HepG2 (cell line): Measurements from ENCODE around the gene HS6ST1. TPM values are rescaled to one million over a fixed set of nuclear protein-coding genes. Genes with fewer than 3 reads are reported as not detected.

ENCODE experiments used
- ATAC-seq: fragments of 200-7000 bp; cut with Tn5 transposase; 3 replicates; pipeline ENCODE4 v1.9.1; 2020; ENCODE audit warnings: mild to moderate bottlenecking, moderate library complexity
- BruUV-seq: library from RNA; stranded (reverse); fragments of 400-500 nt; replicated peaks from 2 replicates; lab custom pipeline; 2021; lab: Mats Ljungman, UMichigan
- CTCF ChIA-PET: fragments of 300-600 bp; formaldehyde crosslinking; extraction: SDS; loops from one replicate; lab custom pipeline; 2021; ENCODE audit warnings: low total read pairs, inconsistent platforms, low intra/inter-chr PET ratio; lab: Yijun Ruan, JAX
- POLR2A ChIA-PET: fragments of 350-600 bp; sonication (Branson Sonifier 250); formaldehyde crosslinking; loops from one replicate; lab custom pipeline; 2020; ENCODE audit warnings: antibody characterized with exemption, inconsistent platforms; lab: Yijun Ruan, JAX
- DNase-seq: peaks from one replicate; pipeline ENCODE4 v3.0.0-alpha.2; 2015; ENCODE audit warnings: low spot score
- FAIRE-seq: peaks from 3 replicates; lab custom pipeline; 2011; peaks lifted over from hg19 to GRCh38; lab: Jason Lieb, UNC
- H2AFZ ChIP-seq: one replicate; pipeline ENCODE4 v1.6.1; 2011; ENCODE audit warnings: low read length, inconsistent platforms
- H3K27ac ChIP-seq: fragments of 300-600 bp; 3 replicates; pipeline ENCODE4 v1.8.0; 2011; ENCODE audit warnings: mixed run types, mild to moderate bottlenecking, mixed read lengths, low read length, inconsistent platforms; ENCODE audit not compliant: insufficient read depth; ENCODE audit errors: extremely low read length
- H3K27me3 ChIP-seq, 2 experiments: fragments of 200-600 bp in 1 of 2; 2 replicates in 1 of 2; 3 replicates in 1 of 2; pipeline versions ENCODE4 v1.6.0 to v1.8.0; 2011; ENCODE audit warnings: low read length in 2 of 2, mild to moderate bottlenecking in 2 of 2, moderate library complexity in 2 of 2, inconsistent platforms in 1 of 2; ENCODE audit not compliant: insufficient read depth in 2 of 2, control insufficient read depth in 1 of 2
- H3K36me3 ChIP-seq, 2 experiments: fragments of 200-600 bp in 1 of 2; replicated peaks in 1 of 2; 2 replicates in 1 of 2; 3 replicates in 1 of 2; pipeline versions ENCODE4 v1.5.1 to v1.8.0; 2011; ENCODE audit warnings: low read length in 2 of 2, inconsistent platforms in 1 of 2; ENCODE audit not compliant: insufficient read depth in 2 of 2, control insufficient read depth in 1 of 2
- H3K4me1 ChIP-seq: 2 replicates; pipeline ENCODE4 v1.5.1; 2012; ENCODE audit warnings: low read length, inconsistent platforms; ENCODE audit not compliant: insufficient read depth
- H3K4me2 ChIP-seq: 2 replicates; pipeline ENCODE4 v1.6.0; 2011; ENCODE audit warnings: low read depth, low read length, inconsistent platforms
- H3K4me3 ChIP-seq, 3 experiments: fragments of 200-600 bp in 1 of 3; sonication (generic), shearing (Covaris generic) in 1 of 3; replicated peaks in 1 of 3; 2 replicates each; pipeline ENCODE4 v1.5.1; 2011 to 2016; ENCODE audit warnings: low read length in 3 of 3, inconsistent platforms in 2 of 3, low read depth in 2 of 3, mild to moderate bottlenecking in 2 of 3, control low read depth in 1 of 3, mixed read lengths in 1 of 3; ENCODE audit not compliant: insufficient read depth in 1 of 3
- H3K79me2 ChIP-seq: one replicate; pipeline ENCODE4 v1.6.1; 2011; ENCODE audit warnings: low read length, inconsistent platforms; ENCODE audit not compliant: insufficient read depth
- H3K9ac ChIP-seq: 2 replicates; pipeline ENCODE4 v1.6.0; 2011; ENCODE audit warnings: mild to moderate bottlenecking, low read depth, low read length, inconsistent platforms; ENCODE audit not compliant: insufficient read depth
- H3K9me3 ChIP-seq: 2 replicates; pipeline ENCODE4 v1.5.1; 2012; ENCODE audit warnings: mild to moderate bottlenecking, low read length
- H4K20me1 ChIP-seq: 2 replicates; pipeline ENCODE4 v1.6.0; 2011; ENCODE audit warnings: inconsistent platforms, mild to moderate bottlenecking, low read length, moderate library complexity; ENCODE audit not compliant: insufficient read depth
- CC2D1A ChIP-seq: sonication (generic); formaldehyde crosslinking; IDR thresholded peaks from 2 replicates; pipeline ENCODE4 v1.8.1; 2023; ENCODE audit warnings: mild to moderate bottlenecking, missing genetic modification reagents
- DNMT1 ChIP-seq: sonication (generic); formaldehyde crosslinking; IDR thresholded peaks from 2 replicates; pipeline ENCODE4 v1.5.1; 2020; ENCODE audit warnings: mild to moderate bottlenecking, missing genetic modification reagents
- HHEX ChIP-seq: IDR thresholded peaks from 2 replicates; pipeline ENCODE4 v1.6.1; 2016; ENCODE audit warnings: control low read depth
- HINFP ChIP-seq: sonication (generic); formaldehyde crosslinking; IDR thresholded peaks from 2 replicates; pipeline ENCODE4 v1.4.0; 2020; ENCODE audit warnings: low read depth, mild to moderate bottlenecking, missing genetic modification reagents
- IRF9 ChIP-seq: sonication (generic); formaldehyde crosslinking; IDR thresholded peaks from 2 replicates; pipeline ENCODE4 v1.8.0; 2022; ENCODE audit warnings: missing genetic modification reagents, mild to moderate bottlenecking, borderline replicate concordance
- ZNF280B ChIP-seq: sonication (generic); formaldehyde crosslinking; IDR thresholded peaks from 2 replicates; pipeline ENCODE4 v1.5.0; 2020; ENCODE audit warnings: missing genetic modification reagents, mild to moderate bottlenecking, borderline replicate concordance
- ZNF687 ChIP-seq: sonication (generic); formaldehyde crosslinking; IDR thresholded peaks from 2 replicates; pipeline ENCODE4 v1.5.1; 2020; ENCODE audit warnings: mild to moderate bottlenecking, missing genetic modification reagents, moderate library complexity
- ZNF746 ChIP-seq: sonication (generic); formaldehyde crosslinking; IDR thresholded peaks from 2 replicates; pipeline ENCODE4 v1.8.0; 2022; ENCODE audit warnings: mild to moderate bottlenecking, missing genetic modification reagents
- WGBS: methylation state at CpG from one replicate; pipeline ENCODE4 v1.1.6; 2017; ENCODE audit warnings: low lambda C conversion rate; 5-methylcytosine and 5-hydroxymethylcytosine counted together
- in situ Hi-C: cut with HindIII; loops from 2 replicates; pipeline ENCODE4 v1.10.0; 2017; ENCODE audit warnings: low pct_unique_long_range_greater_than_20kb; ENCODE audit not compliant: extremely low pct_ligation_motif_present
- intact Hi-C: fragments of 100-400 bp; cut with micrococcal nuclease; formaldehyde crosslinking; loops from one replicate; pipeline ENCODE4 v1.10.0; 2022; ENCODE audit not compliant: unreplicated experiment
- polyA plus RNA-seq, 8 experiments: library from polyadenylated mRNA; depleted of rRNA in 3 of 8; stranded (reverse) in 7 of 8; unstranded in 1 of 8; fragments of >200 nt; fragmentation: Illumina TruSeq in 4 of 8; extraction: Trizol in 4 of 8; gene quantifications; 2 replicates each; pipeline versions ENCODE4 v1.2.1 to v1.2.3, GENCODE V29; 2011 to 2016; ENCODE audit warnings: low read depth in 4 of 8, missing spikeins in 1 of 8, mixed read lengths in 1 of 8; ENCODE audit not compliant: insufficient read depth in 1 of 8
- total RNA-seq, 5 experiments: library from RNA; depleted of rRNA; stranded (reverse); fragments of >200 nt; fragmentation: Illumina TruSeq; extraction: Trizol; gene quantifications; 2 replicates each; pipeline ENCODE4 v1.2.3, GENCODE V29; 2016; ENCODE audit warnings: low read depth in 1 of 5

Gene HS6ST1
- total and polyA plus RNA-seq, 2 of the 13 experiments (the other 11 are each of a cell fraction or from before 2014, with no cell fraction given), result 34.5 to 84.6 TPM

GRCh38 chr2:128281852-128282245, 36.8 kb downstream of the HS6ST1 start:
- no peak for DNase-seq
- Histone ChIP-seq H4K20me1 (peaks cover 61% of the 10 kb centered on the region; the same call in 1 of the 2 replicates), H3K9ac (peak overlapping the region; percentile 2; the same call in 1 of the 2 replicates), H3K4me2 (no peak overlapping the region), H2AFZ (no peak overlapping the region), H3K9me3 (no peaks in the 10 kb centered on the region), H3K4me3 (no peak overlapping the region), H3K36me3 (peaks cover 48 to 81% of the 10 kb centered on the region in 2 experiments), H3K4me1 (peaks cover 19% of the 10 kb centered on the region; the same call in 1 of the 2 replicates), H3K27me3 (no peaks in the 10 kb centered on the region), H3K79me2 (peaks cover 61% of the 10 kb centered on the region), H3K27ac (no peak overlapping the region)
- ChIA-PET CTCF (no interaction called here), POLR2A (no interaction called here)
- no peak for ATAC-seq
- no TSS peak for BruUV-seq
- in situ Hi-C loops, result no loop called here
- intact Hi-C loops, result loop anchor here (2.0 kb wide), 1 partner anchor 27 kb away; no protein-coding TSS in a partner anchor
- FAIRE-seq, result no peak
- 0 out of 2 replicates have a peak, but pooled peaks have one; percentile 22 for TF ChIP-seq DNMT1 (CRISPR knock-in tag)
- 0 out of 2 replicates have a peak, but pooled peaks have one; percentile 44 for TF ChIP-seq IRF9 (CRISPR knock-in tag)
- no peak for TF ChIP-seq CC2D1A (CRISPR knock-in tag)
- WGBS, result 100% methylated on average over 2 of the region's 2 CpGs

GRCh38 chr2:128280901-128281321, 37.8 kb downstream of the HS6ST1 start:
- ChIA-PET POLR2A (no interaction called here), CTCF (no interaction called here)
- Histone ChIP-seq H2AFZ (no peak overlapping the region), H3K4me1 (peaks cover 19% of the 10 kb centered on the region; the same call in 1 of the 2 replicates), H3K9ac (no peak overlapping the region), H3K27ac (no peak overlapping the region), H3K9me3 (no peaks in the 10 kb centered on the region), H3K4me3 (no peak overlapping the region), H4K20me1 (peaks cover 54% of the 10 kb centered on the region; the same call in 1 of the 2 replicates), H3K27me3 (no peaks in the 10 kb centered on the region), H3K4me2 (no peak overlapping the region), H3K36me3 (peaks cover 50 to 82% of the 10 kb centered on the region in 2 experiments), H3K79me2 (peaks cover 52% of the 10 kb centered on the region)
- WGBS, result 100% methylated on average over 2 of the region's 5 CpGs
- in situ Hi-C loops (no loop called here), intact Hi-C loops (no loop called here)
- ATAC-seq (peak; percentile 9), DNase-seq (no peak), FAIRE-seq (no peak)
- BruUV-seq, result no TSS peak
- TF ChIP-seq HINFP (no peak), ZNF280B (CRISPR knock-in tag) (0 out of 2 replicates have a peak, but pooled peaks have one; percentile 25), ZNF687 (peak; percentile 24), ZNF746 (CRISPR knock-in tag) (0 out of 2 replicates have a peak, but pooled peaks have one; percentile 27), HHEX (0 out of 2 replicates have a peak, but pooled peaks have one; percentile 10)
